GM21619 (cell line): ENCODE data around the gene ZNF711.
"Not testable (repeated sequence)": the region's sequence is repeated elsewhere in the genome, so short reads cannot be mapped to it uniquely, and the experiment has no call there.

Source experiments
- ATAC-seq: cut with Tn5 transposase; IDR thresholded peaks from one replicate; pipeline ENCODE4 v1.9.1; 2021; ENCODE audit not compliant: unreplicated experiment

Gene ZNF711

GRCh38 chrX:85243761-85244449 is at the start of gene ZNF711, which contains the start of gene SATL1:
TSS of gene ZNF711 (plus strand) at chrX:85243991. CDS start at chrX:85247573, 3,582 bp downstream.
TSS of gene SATL1 (minus strand) at chrX:85243779. CDS start at chrX:85108968, 134,811 bp downstream.
- peak; percentile 55 for ATAC-seq

- no peak for ATAC-seq
Measured at GRCh38 chrX:85196319-85196718, 47.5 kb upstream of the ZNF711 start.

DNA sequence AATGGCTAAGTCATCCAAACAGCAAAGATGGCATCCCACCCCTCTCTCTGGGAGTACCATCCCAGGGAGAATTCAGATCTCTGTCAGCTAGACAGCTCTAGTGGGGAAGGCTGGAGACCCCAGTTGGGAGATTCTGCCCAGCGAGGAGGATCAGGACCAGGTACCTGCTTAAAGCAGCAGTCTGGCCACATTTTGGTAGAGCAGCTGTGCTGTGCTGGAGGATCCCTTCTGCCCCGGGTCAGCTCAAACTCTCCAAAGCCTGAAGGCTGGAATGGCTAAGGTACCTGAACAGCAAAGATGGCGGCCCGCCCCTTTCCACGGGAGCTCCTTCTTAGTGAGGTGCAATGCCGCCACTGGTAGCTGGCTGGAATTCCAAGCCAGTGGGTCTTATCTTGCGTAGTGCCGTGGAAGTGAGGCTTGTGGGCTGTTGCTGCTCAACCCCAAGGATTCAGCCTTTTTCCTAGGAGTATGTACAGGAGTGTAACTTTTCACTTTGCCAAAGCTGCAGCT is 40.3 kb upstream of the ZNF711 start:
- no peak for ATAC-seq

DNA sequence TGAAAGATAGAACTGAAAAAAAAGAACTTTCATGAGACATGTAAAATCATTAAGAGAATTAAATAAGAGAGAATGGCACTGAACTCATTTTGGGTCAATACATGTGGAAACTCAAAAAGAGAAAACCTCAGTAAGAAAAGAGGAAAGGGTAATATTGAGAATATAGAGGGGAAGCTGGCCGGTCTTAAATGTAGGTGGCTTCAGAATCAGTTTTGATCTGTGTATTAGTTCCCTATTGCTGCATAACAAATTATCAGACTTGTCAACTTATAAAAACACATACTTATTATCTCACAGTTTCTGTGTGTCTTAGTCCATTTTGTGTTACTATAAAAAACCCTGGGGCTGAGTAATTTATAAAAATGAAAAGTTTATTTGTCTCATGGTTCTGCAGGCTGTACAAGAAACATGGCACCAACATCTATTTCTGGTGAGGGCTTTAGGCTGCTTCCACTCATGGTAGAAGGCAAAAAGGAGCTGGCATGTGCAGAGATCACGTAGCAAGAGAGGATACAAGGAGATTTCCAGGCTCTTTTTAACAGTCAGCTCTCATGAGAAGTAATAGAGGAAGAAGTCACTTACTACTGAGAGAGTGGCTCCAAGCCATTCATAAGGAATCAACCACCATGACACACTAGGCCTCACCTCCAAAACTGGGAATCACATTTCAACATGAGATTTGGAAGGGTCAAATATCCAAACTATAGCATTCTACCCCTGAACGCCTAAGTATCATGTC is 29.8 kb upstream of the ZNF711 start:
- no peak for ATAC-seq

GRCh38 chrX:85215946-85216345 is 27.8 kb upstream of the ZNF711 start:
- no peak for ATAC-seq

GRCh38 chrX:85221361-85221760 is 22.4 kb upstream of the ZNF711 start:
- ATAC-seq = no peak

- no peak for ATAC-seq
Measured at GRCh38 chrX:85223359-85223758, 20.4 kb upstream of the ZNF711 start.

DNA sequence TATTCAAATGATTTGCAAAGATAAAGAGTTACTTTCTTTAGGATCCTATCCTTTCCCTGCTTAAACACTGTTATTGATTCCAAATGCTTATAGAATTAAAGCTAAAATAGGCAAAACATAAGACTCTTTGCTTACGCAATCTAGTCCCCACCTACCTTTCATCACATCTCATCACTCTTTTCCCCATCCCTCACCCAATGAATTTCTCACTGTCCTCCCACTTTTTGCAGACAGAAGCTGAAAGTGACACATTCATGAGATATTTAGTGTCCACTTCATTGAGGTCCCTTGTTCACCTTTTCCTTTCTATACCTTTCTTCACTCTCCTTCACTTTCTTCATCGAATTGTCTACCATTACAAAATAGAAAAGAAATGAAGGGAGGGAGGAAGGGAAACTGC is 636 bp upstream of the ZNF711 start:
- no peak for ATAC-seq

DNA sequence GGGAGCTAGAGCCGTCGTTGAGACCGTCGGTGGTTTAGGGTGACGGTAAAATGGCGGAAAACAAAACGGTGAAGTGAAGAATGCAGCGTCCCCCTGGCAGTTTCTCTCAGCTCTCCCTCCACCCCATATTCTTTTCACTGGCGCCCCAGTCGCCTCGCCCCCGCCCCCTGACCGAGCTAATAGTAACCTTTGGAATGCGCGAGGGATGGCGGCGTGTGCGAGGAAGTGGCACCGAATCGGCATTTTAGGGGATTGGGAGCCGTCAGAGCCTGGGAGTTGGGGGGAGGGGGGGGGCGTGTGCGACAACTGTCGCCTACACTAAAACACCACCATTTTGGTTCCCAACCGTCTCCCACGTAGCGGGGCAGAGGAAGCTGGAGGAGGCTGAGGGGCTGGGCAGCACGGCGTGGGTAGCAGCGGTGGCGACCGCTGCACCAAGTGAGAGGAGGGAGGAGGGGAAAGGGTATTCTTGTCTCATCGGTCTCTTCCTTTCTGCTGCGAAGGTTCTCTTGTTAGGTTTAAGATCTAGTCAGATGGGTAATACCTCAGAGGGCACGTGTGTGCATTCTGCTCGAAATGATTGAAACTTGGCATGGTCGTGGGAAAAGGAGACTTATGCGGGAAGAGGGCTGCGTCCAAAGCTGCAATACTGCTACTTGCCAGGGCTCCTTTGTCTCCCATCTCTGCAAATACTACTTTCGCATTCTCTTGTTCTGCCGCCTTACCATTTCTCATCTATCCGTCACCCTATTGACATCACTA is 840 bp downstream of the ZNF711 start:
- peak; percentile 44 for ATAC-seq

DNA sequence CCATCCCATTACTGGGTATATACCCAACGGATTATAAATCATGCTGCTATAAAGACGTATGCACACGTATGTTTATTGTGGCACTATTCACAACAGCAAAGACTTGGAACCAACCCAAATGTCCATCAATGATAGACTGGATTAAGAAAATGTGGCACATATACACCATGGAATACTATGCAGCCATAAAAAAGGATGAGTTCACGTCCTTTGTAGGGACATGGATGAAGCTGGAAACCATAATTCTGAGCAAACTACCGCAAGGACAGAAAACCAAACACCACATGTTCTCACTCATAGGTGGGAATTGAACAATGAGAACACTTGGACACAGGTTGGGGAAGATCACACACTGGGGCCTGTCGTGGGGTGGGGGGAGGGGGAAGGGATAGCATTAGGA is 41.5 kb downstream of the ZNF711 start:
- not testable (repeated sequence) for ATAC-seq

GRCh38 chrX:85288992-85289723 is 45.4 kb downstream of the ZNF711 start:
- no peak for ATAC-seq

- peak; percentile 71 for ATAC-seq
Measured at GRCh38 chrX:85303544-85303943, 59.8 kb downstream of the ZNF711 start.

GRCh38 chrX:85309717-85310116 is 65.9 kb downstream of the ZNF711 start:
- no peak for ATAC-seq

DNA sequence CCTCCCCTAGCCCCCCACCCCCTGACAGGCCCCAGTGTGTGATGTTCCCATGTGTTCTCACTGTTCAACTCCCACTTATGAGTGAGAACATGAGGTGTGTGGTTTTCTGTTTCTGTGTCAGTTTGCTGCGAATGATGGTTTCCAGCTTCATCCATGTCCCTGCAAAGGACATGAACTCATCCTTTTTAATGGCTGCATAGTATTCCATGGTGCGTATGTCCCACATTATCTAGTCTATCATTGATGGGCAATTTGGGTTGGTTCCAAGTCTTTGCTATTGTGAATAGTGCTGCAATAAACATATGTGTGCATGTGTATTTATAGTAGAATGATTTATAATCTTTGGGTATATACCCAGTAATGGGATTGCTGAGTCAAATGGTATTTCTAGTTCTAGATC is 67.6 kb downstream of the ZNF711 start:
- not testable (repeated sequence) for ATAC-seq
